ENCODE results near the gene DOCK8.

The DOCK8 gene

DNA sequence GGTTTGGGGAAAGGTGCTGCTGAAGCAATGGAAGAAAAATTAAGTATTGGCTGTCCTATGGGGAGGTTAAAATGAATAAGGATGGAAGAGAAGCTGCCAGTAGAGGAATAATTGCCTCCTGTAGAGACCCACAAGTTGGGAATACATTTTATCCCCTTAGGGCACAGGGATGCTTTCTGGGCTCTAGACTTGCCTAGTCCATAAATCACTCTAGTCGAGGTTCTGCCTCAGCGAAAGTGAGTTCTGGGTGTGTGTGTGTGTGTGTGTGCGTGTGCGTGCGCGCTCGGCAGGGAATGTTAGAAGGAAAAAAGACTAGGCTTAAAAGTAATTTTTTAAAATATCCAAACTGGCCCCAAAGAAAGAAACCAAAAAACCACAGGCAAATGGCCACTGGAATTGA, 291.6 kb downstream of the DOCK8 start:
- no peak for DNase-seq

DNA sequence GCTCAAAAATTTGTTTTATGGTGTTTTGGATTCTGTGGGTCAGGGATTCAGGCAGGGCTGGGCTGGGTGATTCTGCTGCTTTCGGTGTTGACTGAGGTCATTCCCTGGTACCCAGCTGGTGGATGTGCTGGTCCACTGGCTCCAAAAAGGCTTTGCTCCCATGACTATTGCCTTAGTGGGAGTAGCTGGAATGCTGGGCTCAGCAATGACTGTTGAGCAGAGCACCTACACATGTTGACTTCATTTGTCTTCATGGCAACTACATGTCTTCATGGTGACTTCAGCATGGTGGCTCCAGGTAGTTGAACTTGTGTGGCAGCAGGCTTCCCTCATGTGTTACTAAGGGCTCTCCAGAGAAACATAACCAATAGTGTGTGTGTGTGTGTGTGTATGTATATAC, 297.2 kb downstream of the DOCK8 start:
- DNase-seq = no peak

DNA sequence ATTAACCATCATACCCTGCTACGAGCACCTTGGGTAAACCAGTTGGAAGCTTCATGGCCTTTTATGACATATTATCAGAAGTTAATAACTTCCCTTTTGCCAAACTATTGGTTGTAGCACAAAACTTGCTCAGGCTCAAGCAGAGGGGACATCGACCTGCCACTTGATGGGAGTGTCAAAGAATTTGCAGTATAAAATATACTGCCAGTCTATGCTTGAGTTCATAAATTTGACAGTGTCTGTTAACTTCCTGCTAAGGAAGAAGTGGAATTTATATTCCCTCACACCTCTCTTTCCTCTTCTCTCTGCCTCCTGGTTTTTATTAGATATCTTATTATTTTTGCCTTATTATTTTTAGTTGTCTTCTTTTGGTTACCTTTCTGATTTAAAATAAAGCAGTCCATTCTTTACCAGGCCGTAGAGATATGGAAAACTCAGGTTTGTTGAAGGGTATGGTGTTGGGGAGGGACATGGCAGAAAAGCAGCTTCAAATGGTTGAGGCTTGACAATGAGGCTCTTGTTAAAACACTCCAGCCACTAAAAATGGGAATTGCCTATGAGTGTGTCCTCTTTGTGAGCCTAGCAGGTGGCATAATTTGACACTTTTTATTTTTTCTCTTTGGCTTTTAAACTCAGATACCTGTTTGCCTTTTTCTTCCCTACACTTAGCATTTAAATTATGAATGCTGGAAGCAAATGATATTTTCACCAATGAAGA, 298.0 kb downstream of the DOCK8 start:
- DNase-seq = no peak
